Measurements from ENCODE around the gene WDR88.
"Not testable (repeated sequence)": the region's sequence is repeated elsewhere in the genome, so short reads cannot be mapped to it uniquely, and the experiment has no call there.

WDR88 gene

GRCh38 chr19:33126712-33127111, 5.2 kb upstream of the WDR88 start:
- H3K36me3 ChIP-seq (ENCODE audit: control insufficient read depth, insufficient read depth, low read length); DNase-seq (ENCODE audit: low read depth, low spot score); H3K27me3 ChIP-seq (ENCODE audit: control insufficient read depth, insufficient read depth, low read length); H3K9me3 ChIP-seq (ENCODE audit: control insufficient read depth, insufficient read depth, low read length); H3K4me1 ChIP-seq (ENCODE audit: control insufficient read depth, insufficient read depth, low read length); H3K27ac ChIP-seq (ENCODE audit: low read length); H3K4me3 ChIP-seq (ENCODE audit: low read length): not testable (repeated sequence)
- WGBS (ENCODE audit: insufficient coverage, insufficient read length), result no CpG with 5 or more reads among the region's 8 CpGs

GRCh38 chr19:33129901-33130300, 2.0 kb upstream of the WDR88 start:
- Histone ChIP-seq H3K27ac (ENCODE audit: low read length) (no peak overlapping the region), H3K4me1 (ENCODE audit: control insufficient read depth, insufficient read depth, low read length) (no peaks in the 10 kb centered on the region), H3K36me3 (ENCODE audit: control insufficient read depth, insufficient read depth, low read length) (0 out of 2 replicates have a peak, but pooled peaks cover 3% of the 10 kb centered on the region), H3K4me3 (ENCODE audit: low read length) (no peak overlapping the region), H3K9me3 (ENCODE audit: control insufficient read depth, insufficient read depth, low read length) (no peaks in the 10 kb centered on the region), H3K27me3 (ENCODE audit: control insufficient read depth, insufficient read depth, low read length) (no peaks in the 10 kb centered on the region)
- no peak for DNase-seq (ENCODE audit: low read depth, low spot score)
- no CpG with 5 or more reads among the region's 6 CpGs for WGBS (ENCODE audit: insufficient coverage, insufficient read length)

DNA sequence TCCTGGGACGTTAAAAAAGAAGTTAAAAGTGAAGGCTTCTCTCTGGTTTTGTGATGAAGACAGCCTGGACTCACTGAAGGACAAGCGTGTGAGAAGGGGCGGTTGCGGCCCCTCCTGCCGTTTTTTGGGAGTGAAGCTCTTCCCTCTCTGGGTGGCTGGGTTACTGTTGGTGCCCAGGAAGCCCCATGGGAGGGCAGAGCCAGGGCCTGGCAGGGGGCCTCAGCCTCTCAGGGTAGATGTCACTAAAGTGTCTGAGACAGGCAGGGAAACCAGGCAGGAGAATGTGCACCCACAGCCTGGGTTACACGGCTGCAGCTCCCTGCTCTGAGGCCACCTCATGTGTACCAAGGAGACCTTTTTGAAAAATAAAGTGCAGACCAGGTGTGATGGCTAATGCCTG, 1.5 kb upstream of the WDR88 start:
- Histone ChIP-seq H3K4me1 (ENCODE audit: control insufficient read depth, insufficient read depth, low read length) (no peaks in the 10 kb centered on the region), H3K36me3 (ENCODE audit: control insufficient read depth, insufficient read depth, low read length) (0 out of 2 replicates have a peak, but pooled peaks cover 3% of the 10 kb centered on the region), H3K9me3 (ENCODE audit: control insufficient read depth, insufficient read depth, low read length) (no peaks in the 10 kb centered on the region), H3K27me3 (ENCODE audit: control insufficient read depth, insufficient read depth, low read length) (no peaks in the 10 kb centered on the region), H3K27ac (ENCODE audit: low read length) (no peak overlapping the region), H3K4me3 (ENCODE audit: low read length) (no peak overlapping the region)
- no CpG with 5 or more reads among the region's 6 CpGs for WGBS (ENCODE audit: insufficient coverage, insufficient read length)
- DNase-seq (ENCODE audit: low read depth, low spot score), result no peak

- no peaks in the 10 kb centered on the region for H3K27me3 ChIP-seq (ENCODE audit: control insufficient read depth, insufficient read depth, low read length)
- no peak overlapping the region for H3K27ac ChIP-seq (ENCODE audit: low read length)
- no peak for DNase-seq (ENCODE audit: low read depth, low spot score)
- H3K4me3 ChIP-seq (ENCODE audit: low read length), result no peak overlapping the region
- no peaks in the 10 kb centered on the region for H3K36me3 ChIP-seq (ENCODE audit: control insufficient read depth, insufficient read depth, low read length)
- WGBS (ENCODE audit: insufficient coverage, insufficient read length), result no CpG with 5 or more reads among the region's 15 CpGs
- no peaks in the 10 kb centered on the region for H3K9me3 ChIP-seq (ENCODE audit: control insufficient read depth, insufficient read depth, low read length)
- no peaks in the 10 kb centered on the region for H3K4me1 ChIP-seq (ENCODE audit: control insufficient read depth, insufficient read depth, low read length)
Measured at GRCh38 chr19:33132425-33132824, 511 bp downstream of the WDR88 start.

- Histone ChIP-seq H3K9me3 (ENCODE audit: control insufficient read depth, insufficient read depth, low read length) (no peaks in the 10 kb centered on the region), H3K4me3 (ENCODE audit: low read length) (no peak overlapping the region), H3K27ac (ENCODE audit: low read length) (no peak overlapping the region), H3K36me3 (ENCODE audit: control insufficient read depth, insufficient read depth, low read length) (no peaks in the 10 kb centered on the region), H3K4me1 (ENCODE audit: control insufficient read depth, insufficient read depth, low read length) (no peaks in the 10 kb centered on the region), H3K27me3 (ENCODE audit: control insufficient read depth, insufficient read depth, low read length) (no peaks in the 10 kb centered on the region)
- no peak for DNase-seq (ENCODE audit: low read depth, low spot score)
- WGBS (ENCODE audit: insufficient coverage, insufficient read length), result no CpG with 5 or more reads among the region's 13 CpGs
Measured at GRCh38 chr19:33133438-33134031, 1.6 kb downstream of the WDR88 start.

DNA sequence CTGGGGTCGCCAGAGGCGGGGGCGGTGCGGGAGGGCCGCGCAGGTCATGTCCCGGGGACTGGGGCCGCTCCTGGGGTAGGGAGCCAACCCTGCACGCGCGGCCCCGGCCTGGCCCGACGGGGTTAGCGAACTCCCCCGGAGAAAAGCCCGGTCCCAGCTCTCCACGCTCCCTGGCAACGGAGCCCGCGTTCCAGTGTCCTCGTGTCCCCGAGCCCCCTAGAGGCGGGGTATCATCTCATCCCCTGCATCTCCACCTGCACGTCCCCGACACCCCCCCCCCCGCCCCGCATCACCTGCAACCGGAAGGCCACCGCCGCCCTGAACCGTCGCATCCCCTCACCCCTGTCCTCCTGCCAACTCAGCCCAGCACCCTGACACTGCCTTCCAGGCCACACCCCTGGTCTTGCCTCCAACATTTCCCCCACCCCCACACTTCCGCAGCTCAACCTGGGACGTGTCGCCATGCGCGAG, 2.7 kb downstream of the WDR88 start:
- Histone ChIP-seq H3K9me3 (ENCODE audit: control insufficient read depth, insufficient read depth, low read length) (no peaks in the 10 kb centered on the region), H3K36me3 (ENCODE audit: control insufficient read depth, insufficient read depth, low read length) (no peaks in the 10 kb centered on the region), H3K27ac (ENCODE audit: low read length) (no peak overlapping the region), H3K4me3 (ENCODE audit: low read length) (peak overlapping the region; percentile 26; the same call in 1 of the 2 replicates), H3K4me1 (ENCODE audit: control insufficient read depth, insufficient read depth, low read length) (no peaks in the 10 kb centered on the region), H3K27me3 (ENCODE audit: control insufficient read depth, insufficient read depth, low read length) (no peaks in the 10 kb centered on the region)
- DNase-seq (ENCODE audit: low read depth, low spot score), result no peak
- no CpG with 5 or more reads among the region's 38 CpGs for WGBS (ENCODE audit: insufficient coverage, insufficient read length)

- no CpG with 5 or more reads among the region's 4 CpGs for WGBS (ENCODE audit: insufficient coverage, insufficient read length)
- no peak for DNase-seq (ENCODE audit: low read depth, low spot score)
Measured at GRCh38 chr19:33139165-33139564, 7.3 kb downstream of the WDR88 start.

GRCh38 chr19:33143897-33144405, 12.0 kb downstream of the WDR88 start:
- WGBS (ENCODE audit: insufficient coverage, insufficient read length), result no CpG with 5 or more reads among the region's 23 CpGs
- Histone ChIP-seq H3K4me1 (ENCODE audit: control insufficient read depth, insufficient read depth, low read length) (no peaks in the 10 kb centered on the region), H3K36me3 (ENCODE audit: control insufficient read depth, insufficient read depth, low read length) (no peaks in the 10 kb centered on the region), H3K4me3 (ENCODE audit: low read length) (no peak overlapping the region), H3K27me3 (ENCODE audit: control insufficient read depth, insufficient read depth, low read length) (no peaks in the 10 kb centered on the region), H3K27ac (ENCODE audit: low read length) (no peak overlapping the region), H3K9me3 (ENCODE audit: control insufficient read depth, insufficient read depth, low read length) (no peaks in the 10 kb centered on the region)
- no peak for DNase-seq (ENCODE audit: low read depth, low spot score)

More at GRCh38 chr19:33139165-33139564, 7.3 kb downstream of the WDR88 start:
- Histone ChIP-seq H3K4me1 (ENCODE audit: control insufficient read depth, insufficient read depth, low read length) (no peaks in the 10 kb centered on the region), H3K9me3 (ENCODE audit: control insufficient read depth, insufficient read depth, low read length) (no peaks in the 10 kb centered on the region), H3K4me3 (ENCODE audit: low read length) (no peak overlapping the region), H3K27me3 (ENCODE audit: control insufficient read depth, insufficient read depth, low read length) (no peaks in the 10 kb centered on the region), H3K27ac (ENCODE audit: low read length) (no peak overlapping the region), H3K36me3 (ENCODE audit: control insufficient read depth, insufficient read depth, low read length) (no peaks in the 10 kb centered on the region)

- no peaks in the 10 kb centered on the region for H3K9me3 ChIP-seq (ENCODE audit: control insufficient read depth, insufficient read depth, low read length)
- no peaks in the 10 kb centered on the region for H3K4me1 ChIP-seq (ENCODE audit: control insufficient read depth, insufficient read depth, low read length)
- H3K27ac ChIP-seq (ENCODE audit: low read length), result no peak overlapping the region
- no peaks in the 10 kb centered on the region for H3K27me3 ChIP-seq (ENCODE audit: control insufficient read depth, insufficient read depth, low read length)
- H3K36me3 ChIP-seq (ENCODE audit: control insufficient read depth, insufficient read depth, low read length), result no peaks in the 10 kb centered on the region
- no peak overlapping the region for H3K4me3 ChIP-seq (ENCODE audit: low read length)
- DNase-seq (ENCODE audit: low read depth, low spot score), result no peak
- WGBS (ENCODE audit: insufficient coverage, insufficient read length), result no CpG with 5 or more reads among the region's 9 CpGs
Measured at GRCh38 chr19:33146209-33146608, 14.3 kb downstream of the WDR88 start.

DNA sequence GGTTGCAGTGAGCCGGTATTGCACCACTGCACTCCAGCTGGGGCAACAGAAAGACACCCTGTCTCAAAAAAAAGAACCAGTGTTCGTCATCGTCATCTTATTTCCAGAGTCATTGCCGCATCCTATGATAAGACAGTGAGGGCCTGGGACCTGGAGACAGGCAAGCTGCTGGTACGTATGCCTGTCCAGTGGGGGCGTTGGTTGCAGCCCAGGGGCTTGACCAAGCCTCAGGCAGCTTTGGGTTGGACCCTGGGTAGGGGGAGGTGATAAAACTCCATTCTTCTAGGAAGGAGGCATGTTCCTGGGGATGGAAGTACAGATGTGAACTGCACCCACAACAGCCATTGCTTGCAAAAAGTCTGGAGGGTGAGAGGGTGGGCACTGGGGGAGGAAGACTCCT, 15.6 kb downstream of the WDR88 start:
- Histone ChIP-seq H3K4me1 (ENCODE audit: control insufficient read depth, insufficient read depth, low read length) (no peaks in the 10 kb centered on the region), H3K36me3 (ENCODE audit: control insufficient read depth, insufficient read depth, low read length) (no peaks in the 10 kb centered on the region), H3K27ac (ENCODE audit: low read length) (no peak overlapping the region), H3K4me3 (ENCODE audit: low read length) (no peak overlapping the region), H3K9me3 (ENCODE audit: control insufficient read depth, insufficient read depth, low read length) (no peaks in the 10 kb centered on the region), H3K27me3 (ENCODE audit: control insufficient read depth, insufficient read depth, low read length) (no peaks in the 10 kb centered on the region)
- no CpG with 5 or more reads among the region's 6 CpGs for whole genome bisulfite sequencing (ENCODE audit: insufficient coverage, insufficient read length)
- no peak for DNase-seq (ENCODE audit: low read depth, low spot score)

All from iPS DF 6.9 (cell line).